HG02610 (cell line): ENCODE results near the gene VOPP1.
"Not testable (repeated sequence)": the region's sequence is repeated elsewhere in the genome, so short reads cannot be mapped to it uniquely, and the experiment has no call there.

Experiments
- ATAC-seq: cut with Tn5 transposase; IDR thresholded peaks from one replicate; pipeline ENCODE4 v1.9.1; 2021; ENCODE audit warnings: mild to moderate bottlenecking, moderate library complexity; ENCODE audit not compliant: unreplicated experiment

VOPP1 gene

DNA sequence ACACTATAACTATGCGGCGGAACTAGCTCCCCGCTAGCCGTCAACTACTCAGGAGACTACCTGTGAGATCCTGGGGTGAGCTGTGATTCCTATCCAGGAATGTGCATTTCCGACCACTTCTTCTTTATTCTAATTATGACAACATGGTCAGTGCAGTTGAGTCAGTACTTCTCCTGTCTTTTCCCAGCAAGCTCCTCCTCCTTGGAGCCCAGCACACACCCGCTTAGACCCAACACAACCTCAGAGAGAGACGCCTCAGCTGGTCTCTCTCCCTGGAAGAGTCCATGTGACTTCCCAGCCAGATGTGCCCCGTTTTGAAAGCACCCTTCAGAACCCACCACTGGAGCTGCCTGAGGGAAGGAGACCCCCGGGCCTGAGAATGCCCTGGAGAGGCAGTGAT, 100.7 kb downstream of the VOPP1 start:
- ATAC-seq, result not testable (repeated sequence)

- ATAC-seq, result no peak
These were observed 102.0 kb downstream of the VOPP1 start for GRCh38 chr7:55470261-55470660.

DNA sequence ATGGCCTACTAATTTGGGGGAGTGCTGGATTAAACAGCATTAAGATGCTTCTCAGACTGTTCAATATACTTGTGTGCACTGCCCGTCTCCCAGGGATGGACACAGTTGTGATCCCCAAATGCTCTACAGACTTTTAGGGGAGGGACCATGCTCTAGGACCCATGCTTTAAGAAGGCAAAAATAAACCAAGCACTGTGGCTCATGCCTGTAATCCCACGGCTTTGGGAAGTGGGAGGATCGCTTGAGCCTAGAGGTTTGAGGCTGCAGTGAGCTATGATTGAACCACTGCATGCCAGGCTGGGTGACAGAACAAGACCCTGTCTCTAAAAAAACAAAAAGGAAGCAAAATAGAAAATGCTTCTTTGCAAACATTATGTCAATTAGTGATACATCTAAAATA, 102.6 kb downstream of the VOPP1 start:
- no peak for ATAC-seq

DNA sequence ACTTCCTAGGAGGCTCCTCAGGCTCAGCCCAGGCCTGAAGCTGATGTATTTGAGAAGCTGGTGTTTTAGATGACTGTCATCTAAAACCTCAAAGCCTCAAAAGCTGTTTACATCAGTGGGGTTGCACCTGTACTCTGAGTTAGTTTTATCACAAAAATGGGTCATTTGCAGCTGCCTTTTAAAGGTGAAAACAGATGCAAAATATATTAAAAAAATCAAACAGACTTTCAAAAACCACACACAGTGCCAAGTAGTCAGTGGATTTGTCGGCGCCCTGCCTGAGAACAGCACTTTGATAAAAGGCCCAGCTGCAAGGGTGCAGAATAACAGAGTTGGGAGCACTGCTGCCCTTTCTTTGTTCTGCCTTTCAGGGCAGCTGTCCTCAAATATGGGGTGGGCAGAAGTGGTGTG, 103.0 kb downstream of the VOPP1 start:
- no peak for ATAC-seq

DNA sequence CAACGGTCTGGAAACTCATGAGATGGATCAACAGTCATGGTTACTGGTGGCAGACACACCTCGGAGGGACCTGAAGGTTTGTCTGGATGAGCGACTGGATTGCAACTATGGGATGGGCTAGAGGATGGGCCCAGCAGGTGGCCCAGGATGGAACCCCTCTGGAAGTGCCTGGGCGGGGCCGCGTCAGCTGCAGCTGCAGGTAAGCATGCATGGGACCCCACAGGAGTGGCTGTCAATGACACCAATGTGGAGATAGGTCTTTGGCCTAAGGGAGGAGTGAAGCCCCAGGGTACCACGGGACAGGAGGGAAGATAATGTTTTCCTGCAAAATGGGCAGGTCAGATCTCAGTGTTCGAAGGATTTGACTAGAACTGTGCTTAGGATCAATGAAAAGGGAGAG, 103.8 kb downstream of the VOPP1 start:
- ATAC-seq, result no peak

- no peak for ATAC-seq
These were observed 105.2 kb downstream of the VOPP1 start for GRCh38 chr7:55467047-55467593.

DNA sequence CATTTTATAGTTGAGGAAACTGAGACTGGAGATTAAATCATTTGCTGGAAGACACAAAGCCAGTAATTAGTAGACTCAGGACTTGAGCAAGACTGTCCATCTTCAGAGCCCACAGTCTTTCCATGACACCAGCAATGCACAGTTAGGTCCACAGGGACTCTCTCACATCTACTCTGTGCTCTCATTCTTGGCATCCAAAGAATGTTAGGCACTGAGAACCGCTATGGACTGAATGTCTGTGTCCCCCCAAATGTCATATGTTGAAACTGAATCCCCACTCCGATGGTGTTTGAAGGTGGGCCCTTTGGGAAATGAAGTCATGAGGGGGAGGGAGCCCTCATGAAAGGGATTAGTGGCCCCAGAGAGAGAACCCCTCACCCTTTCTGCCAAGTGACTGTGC, 106.6 kb downstream of the VOPP1 start:
- no peak for ATAC-seq

- no peak for ATAC-seq
These were observed 107.9 kb downstream of the VOPP1 start for GRCh38 chr7:55464422-55464821.

GRCh38 chr7:55463686-55464262, 108.5 kb downstream of the VOPP1 start:
- ATAC-seq, result no peak

DNA sequence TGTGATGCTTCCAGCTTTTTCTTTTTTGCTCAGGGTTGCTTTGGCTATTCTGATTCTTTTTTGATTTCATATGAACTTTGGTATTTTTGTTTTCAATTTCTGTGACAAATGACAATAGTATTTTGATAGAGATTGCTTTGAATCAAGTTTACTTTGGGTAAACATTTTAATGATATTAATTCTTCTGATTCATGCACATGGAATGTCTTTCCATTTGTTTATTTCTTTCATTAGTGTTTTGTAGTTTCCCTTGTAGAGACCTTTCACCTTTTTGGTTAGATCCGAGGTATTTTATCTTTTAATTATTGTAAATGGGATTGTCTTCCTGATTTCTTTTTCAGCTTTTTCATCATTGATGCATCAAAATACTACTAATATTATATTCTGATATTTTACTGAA, 114.0 kb downstream of the VOPP1 start:
- no peak for ATAC-seq

DNA sequence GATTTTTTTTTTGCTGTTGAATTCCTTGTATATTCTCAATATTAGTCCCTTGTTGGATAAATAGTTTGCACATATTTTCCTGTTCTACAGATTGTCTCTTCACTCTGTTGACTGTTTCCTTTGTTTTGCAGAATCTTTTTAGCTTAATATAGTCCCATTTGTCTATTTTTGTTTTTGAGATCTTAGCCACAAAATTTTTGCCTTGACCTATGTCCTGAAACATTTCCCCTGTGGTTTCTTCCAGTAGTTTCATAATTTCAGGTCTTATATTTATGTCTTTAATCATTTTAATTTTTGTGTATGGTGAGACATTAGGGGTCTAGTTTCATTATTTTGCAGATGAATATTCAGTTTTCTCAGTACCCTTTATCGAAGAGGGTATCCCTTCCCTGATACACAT, 114.5 kb downstream of the VOPP1 start:
- ATAC-seq, result no peak

GRCh38 chr7:55452971-55453370, 119.3 kb downstream of the VOPP1 start:
- ATAC-seq, result no peak

- ATAC-seq, result no peak
These were observed 122.2 kb downstream of the VOPP1 start for GRCh38 chr7:55449992-55450535.

GRCh38 chr7:55449205-55449991, 122.9 kb downstream of the VOPP1 start:
- no peak for ATAC-seq

- no peak for ATAC-seq
These were observed 123.8 kb downstream of the VOPP1 start for GRCh38 chr7:55448526-55448925.

GRCh38 chr7:55444786-55445185, 127.5 kb downstream of the VOPP1 start:
- no peak for ATAC-seq

DNA sequence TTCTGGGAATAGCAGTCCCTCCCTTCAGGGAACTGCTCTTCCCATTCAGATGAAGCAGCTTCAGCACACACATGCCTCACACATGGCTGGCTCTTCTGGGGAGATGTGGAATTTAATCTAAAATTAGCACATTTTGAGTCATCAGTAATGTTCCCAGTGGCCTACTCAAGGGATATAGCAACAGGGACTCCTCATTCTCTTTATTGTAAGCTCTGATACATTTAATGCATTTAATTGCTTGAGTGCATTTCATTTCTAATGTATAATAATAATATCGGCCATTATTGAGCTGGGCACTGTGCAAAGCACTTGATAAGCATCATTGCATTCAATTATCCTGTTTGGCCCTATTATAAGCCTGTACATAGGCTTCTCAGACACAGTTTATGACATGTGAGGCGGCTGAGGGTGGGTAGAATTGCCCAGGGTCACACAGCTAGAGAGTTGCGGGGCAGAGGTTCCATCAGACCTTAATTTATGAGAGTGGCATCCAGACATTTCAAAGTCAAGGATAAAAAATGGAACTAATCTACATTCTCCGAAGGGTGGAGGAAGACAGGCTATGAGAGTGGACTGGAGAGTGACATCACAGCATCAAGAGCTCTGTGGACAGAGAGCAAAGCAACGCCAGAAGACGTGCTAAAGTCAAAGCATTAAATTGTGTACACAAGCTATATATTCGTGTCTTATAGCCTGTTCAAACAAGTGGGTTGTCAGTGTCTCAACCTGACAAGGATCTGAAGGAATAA, 130.4 kb downstream of the VOPP1 start:
- ATAC-seq, result no peak

DNA sequence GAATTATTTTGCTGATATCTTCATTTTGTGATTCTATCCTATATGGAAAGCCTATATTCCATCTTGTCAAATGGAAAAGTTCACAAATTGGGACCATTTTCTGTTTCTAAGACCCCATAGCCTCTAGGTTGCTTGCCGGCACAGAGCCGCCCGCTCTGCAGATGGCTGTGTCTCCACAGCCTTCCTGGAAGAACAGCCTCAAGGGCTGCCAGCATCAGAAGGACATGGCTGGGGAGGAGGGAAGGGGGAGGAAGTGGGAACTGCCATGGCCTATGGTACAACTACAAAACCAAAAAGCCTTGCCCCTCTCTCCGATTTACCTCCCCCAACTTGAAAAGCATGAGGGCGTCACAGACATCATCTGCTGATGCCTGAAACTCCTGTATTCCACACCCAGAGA, 131.3 kb downstream of the VOPP1 start:
- ATAC-seq, result no peak

DNA sequence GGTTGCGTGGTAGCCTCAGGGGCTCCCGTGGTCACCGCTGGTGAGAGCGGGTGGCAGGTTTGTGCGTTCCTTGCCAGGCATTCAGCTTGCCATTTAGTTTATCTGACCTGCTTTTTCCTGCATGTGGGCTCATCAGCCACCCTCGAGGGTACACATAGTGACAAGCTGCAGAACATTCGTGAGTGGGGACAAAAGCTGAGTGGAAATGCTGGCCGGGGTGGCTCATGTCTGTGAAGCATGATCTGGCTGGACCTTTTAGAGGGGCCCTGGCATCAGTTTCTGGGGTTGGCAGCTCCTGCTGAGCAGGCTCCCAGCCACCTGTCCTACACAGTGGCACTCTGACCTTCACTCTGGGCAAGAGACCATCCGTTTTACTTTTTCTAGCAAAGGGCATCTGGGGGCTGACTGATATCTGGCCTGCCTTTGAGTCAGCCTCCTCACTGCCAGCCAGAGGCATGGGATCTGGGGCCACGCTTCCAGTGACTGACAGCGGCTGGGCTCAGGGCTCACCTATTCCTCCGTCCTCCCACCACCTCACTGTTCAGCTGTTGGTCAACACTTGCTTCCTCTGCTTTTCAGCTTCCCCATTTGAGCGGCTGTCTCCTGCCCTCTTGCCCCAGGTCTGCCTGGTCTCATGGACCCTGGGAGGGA, 132.1 kb downstream of the VOPP1 start:
- no peak for ATAC-seq

GRCh38 chr7:55439627-55440026, 132.7 kb downstream of the VOPP1 start:
- ATAC-seq, result no peak
